Mesenchymal stem cell (in vitro differentiated cells and primary cell): Measurements from ENCODE around the gene SETD3.
A peak's percentile ranks its signal among the peaks of the same experiment; 100 is the strongest.

Source experiments
- DNase-seq: peaks from one replicate; pipeline ENCODE4 v3.0.0-alpha.2; 2013
- H2AFZ ChIP-seq: one replicate; pipeline ENCODE4 v1.6.1; 2013; ENCODE audit warnings: low read depth, mild to moderate bottlenecking, control low read depth, inconsistent platforms, low read length, moderate library complexity
- H2AK5ac ChIP-seq: 2 replicates; pipeline ENCODE4 v1.6.1; 2013; ENCODE audit warnings: low read length, moderate library complexity, mild to moderate bottlenecking, inconsistent platforms; ENCODE audit not compliant: severe bottlenecking
- H2BK120ac ChIP-seq: one replicate; pipeline ENCODE4 v1.6.1; 2013; ENCODE audit warnings: low read depth, mild to moderate bottlenecking, inconsistent platforms, low read length, moderate library complexity
- H2BK12ac ChIP-seq, 2 experiments: one replicate each; pipeline ENCODE4 v1.6.1; 2013; ENCODE audit warnings: inconsistent platforms in 2 of 2, low read length in 2 of 2, mild to moderate bottlenecking in 2 of 2, moderate library complexity in 2 of 2, control low read depth in 1 of 2
- H2BK15ac ChIP-seq: one replicate; pipeline ENCODE4 v1.6.1; 2013; ENCODE audit warnings: mild to moderate bottlenecking, low read depth, inconsistent platforms; ENCODE audit not compliant: poor library complexity, severe bottlenecking
- H2BK5ac ChIP-seq: 2 replicates; pipeline ENCODE4 v1.6.1; 2013; ENCODE audit warnings: low read depth, mild to moderate bottlenecking, low read length, control low read depth, inconsistent platforms; ENCODE audit not compliant: poor library complexity, severe bottlenecking
- H3K14ac ChIP-seq, 2 experiments: one replicate each; pipeline ENCODE4 v1.6.1; 2013; ENCODE audit warnings: inconsistent platforms in 2 of 2, low read length in 2 of 2, control low read depth in 1 of 2, mild to moderate bottlenecking in 1 of 2, moderate library complexity in 1 of 2
- H3K18ac ChIP-seq, 2 experiments: one replicate each; pipeline ENCODE4 v1.6.1; 2013; ENCODE audit warnings: inconsistent platforms in 2 of 2, low read length in 2 of 2, control low read depth in 1 of 2, low read depth in 1 of 2, mild to moderate bottlenecking in 1 of 2
- H3K23ac ChIP-seq, 2 experiments: one replicate each; pipeline ENCODE4 v1.6.1; 2013; ENCODE audit warnings: inconsistent platforms in 2 of 2, low read length in 2 of 2, mild to moderate bottlenecking in 2 of 2, moderate library complexity in 2 of 2, control low read depth in 1 of 2
- H3K27ac ChIP-seq: 2 replicates; pipeline ENCODE4 v1.5.1; 2013; ENCODE audit warnings: mild to moderate bottlenecking, moderate library complexity, low read length, control low read depth, inconsistent platforms; ENCODE audit not compliant: poor library complexity, severe bottlenecking
- H3K27me3 ChIP-seq, 2 experiments: 2 replicates each; pipeline versions ENCODE4 v1.6.1 to v1.7.0; 2013; ENCODE audit warnings: low read length in 2 of 2, mild to moderate bottlenecking in 2 of 2, moderate library complexity in 2 of 2, control low read depth in 1 of 2, inconsistent platforms in 1 of 2; ENCODE audit not compliant: control insufficient read depth in 1 of 2, insufficient read depth in 1 of 2
- H3K36me3 ChIP-seq, 2 experiments: 2 replicates each; pipeline versions ENCODE4 v1.6.1 to v1.7.0; 2013; ENCODE audit warnings: low read length in 2 of 2, control low read depth in 1 of 2, inconsistent platforms in 1 of 2, low read depth in 1 of 2, mild to moderate bottlenecking in 1 of 2; ENCODE audit not compliant: insufficient read depth in 2 of 2, control insufficient read depth in 1 of 2
- H3K4ac ChIP-seq, 2 experiments: one replicate each; pipeline ENCODE4 v1.6.1; 2013; ENCODE audit warnings: inconsistent platforms in 2 of 2, low read length in 2 of 2, mild to moderate bottlenecking in 2 of 2, moderate library complexity in 2 of 2, control low read depth in 1 of 2, low read depth in 1 of 2
- H3K4me1 ChIP-seq: 2 replicates; pipeline ENCODE4 v1.6.1; 2013; ENCODE audit warnings: low read depth, low read length, control low read depth; ENCODE audit not compliant: control insufficient read depth, insufficient read depth
- H3K4me2 ChIP-seq: 2 replicates; pipeline ENCODE4 v1.6.1; 2013; ENCODE audit warnings: low read length, mild to moderate bottlenecking, inconsistent platforms; ENCODE audit not compliant: poor library complexity, severe bottlenecking
- H3K4me3 ChIP-seq, 2 experiments: 2 replicates each; pipeline versions ENCODE4 v1.5.1 to v1.7.0; 2013; ENCODE audit warnings: low read length in 2 of 2, mild to moderate bottlenecking in 2 of 2, control low read depth in 1 of 2, low read depth in 1 of 2; ENCODE audit not compliant: insufficient read depth in 1 of 2
- H3K79me1 ChIP-seq: replicated peaks from 2 replicates; pipeline ENCODE4 v1.6.1; 2013; ENCODE audit warnings: mild to moderate bottlenecking, control low read depth, low read length, inconsistent platforms; ENCODE audit not compliant: poor library complexity, severe bottlenecking
- H3K9ac ChIP-seq: 2 replicates; pipeline ENCODE4 v1.7.0; 2013; ENCODE audit warnings: mild to moderate bottlenecking, low read length, moderate library complexity
- H3K9me3 ChIP-seq: 2 replicates; pipeline ENCODE4 v1.7.0; 2013; ENCODE audit warnings: mild to moderate bottlenecking, low read length; ENCODE audit not compliant: control insufficient read depth
- H4K8ac ChIP-seq: one replicate; pipeline ENCODE4 v1.6.1; 2013; ENCODE audit warnings: inconsistent platforms, mild to moderate bottlenecking, low read length, moderate library complexity
- H4K91ac ChIP-seq: one replicate; pipeline ENCODE4 v1.6.1; 2013; ENCODE audit warnings: mild to moderate bottlenecking, low read length, inconsistent platforms
- WGBS: methylation state at CpG from one replicate; pipeline ENCODE4 v1.1.7; 2013; ENCODE audit warnings: mixed read lengths; 5-methylcytosine and 5-hydroxymethylcytosine counted together

The SETD3 gene

DNA sequence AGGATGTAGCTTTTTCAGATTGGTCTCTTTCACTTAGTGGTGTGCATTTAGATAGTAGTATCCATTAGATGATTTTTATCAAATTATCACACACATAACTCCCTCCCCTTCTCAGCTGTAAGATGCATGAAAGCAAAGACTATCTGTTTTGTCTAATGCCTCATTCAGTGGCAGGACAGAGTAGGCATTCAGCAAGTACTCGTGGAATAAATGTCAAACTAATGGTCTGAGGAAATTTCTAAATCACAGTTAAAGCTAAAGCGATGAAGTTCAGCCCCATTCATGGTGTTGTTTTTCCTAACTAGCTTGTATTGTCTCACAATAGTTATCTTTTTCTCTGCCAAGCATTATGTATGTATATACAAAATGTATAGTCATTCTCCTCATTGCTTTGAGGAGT, 16.7 kb upstream of the SETD3 start:
- Histone ChIP-seq H2AK5ac (no peak overlapping the region), H2BK12ac (no peak overlapping the region), H3K23ac (no peak overlapping the region), H3K4ac (no peak overlapping the region), H2BK15ac (no peak overlapping the region), H2BK120ac (no peak overlapping the region), H2AFZ (no peak overlapping the region), H3K18ac (no peak overlapping the region), H3K36me3 (peaks cover 52 to 92% of the 10 kb centered on the region in 2 experiments), H2BK5ac (no peak overlapping the region), H4K8ac (no peak overlapping the region), H3K27me3 (no peaks in the 10 kb centered on the region), H4K91ac (no peak overlapping the region), H3K9ac (no peak overlapping the region), H3K4me1 (no peaks in the 10 kb centered on the region), H3K9me3 (no peaks in the 10 kb centered on the region), H3K27ac (no peak overlapping the region), H3K4me3 (no peak overlapping the region), H3K4me2 (no peak overlapping the region), H3K14ac (no peak overlapping the region), H3K79me1 (peaks cover 47% of the 10 kb centered on the region)
- no peak for DNase-seq
- WGBS = 100% methylated on average over 1 of the region's 2 CpGs

DNA sequence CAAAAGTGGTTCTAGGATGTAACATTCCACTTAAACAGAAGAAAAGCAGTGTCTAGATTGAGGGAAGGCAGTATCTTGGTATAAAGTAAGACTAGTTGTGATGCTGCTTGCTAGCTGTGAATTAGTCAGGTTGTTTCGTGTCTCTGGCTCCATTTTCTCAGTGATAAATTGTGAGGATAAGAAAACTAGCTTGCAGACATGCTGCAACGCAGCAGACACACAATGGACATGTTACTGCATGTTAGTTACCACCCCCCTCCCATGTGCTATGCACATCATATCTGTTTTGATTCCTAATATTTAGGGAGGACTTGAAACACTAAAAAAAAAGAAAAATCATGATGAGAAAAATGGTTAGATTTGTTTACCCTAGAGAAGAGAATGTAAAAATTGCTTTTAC, 3.4 kb upstream of the SETD3 start:
- WGBS = no CpG with 5 or more reads among the region's 2 CpGs
- peaks cover 4% of the 10 kb centered on the region for H3K4me1 ChIP-seq
- no peak for DNase-seq
- no peaks in the 10 kb centered on the region for H3K27me3 ChIP-seq
- H2BK12ac ChIP-seq = no peak overlapping the region
- no peak overlapping the region for H2BK5ac ChIP-seq
- no peaks in the 10 kb centered on the region for H3K79me1 ChIP-seq
- no peak overlapping the region for H2BK120ac ChIP-seq
- H2BK15ac ChIP-seq = no peak overlapping the region
- H3K27ac ChIP-seq = no peak overlapping the region
- no peak overlapping the region for H3K18ac ChIP-seq
- no peak overlapping the region for H3K4me3 ChIP-seq
- peak overlapping the region; percentile 0 for H3K9ac ChIP-seq
- no peak overlapping the region for H3K4ac ChIP-seq
- H4K8ac ChIP-seq = no peak overlapping the region
- H3K9me3 ChIP-seq = no peaks in the 10 kb centered on the region
- peaks cover 0 to 4% of the 10 kb centered on the region in 2 experiments for H3K36me3 ChIP-seq
- H3K4me2 ChIP-seq = no peak overlapping the region
- no peak overlapping the region for H3K23ac ChIP-seq
- H3K14ac ChIP-seq = no peak overlapping the region
- H2AFZ ChIP-seq = no peak overlapping the region
- no peak overlapping the region for H4K91ac ChIP-seq
- H2AK5ac ChIP-seq = no peak overlapping the region

- Histone ChIP-seq H3K4ac (peak overlapping the region; percentile 13 to 20), H2AFZ (peak overlapping the region; percentile 33), H3K9me3 (no peaks in the 10 kb centered on the region), H3K4me1 (peaks cover 7% of the 10 kb centered on the region), H2BK5ac (no peak overlapping the region), H2AK5ac (no peak overlapping the region), H3K4me3 (peak overlapping the region; percentile 83 to 89), H2BK120ac (peak overlapping the region; percentile 21), H3K4me2 (peak overlapping the region; percentile 87), H4K91ac (peak overlapping the region; percentile 53), H3K14ac (no peak overlapping the region), H3K27ac (peak overlapping the region; percentile 34), H2BK15ac (peak overlapping the region; percentile 74), H3K18ac (peak overlapping the region; percentile 37 to 81), H3K27me3 (no peaks in the 10 kb centered on the region), H2BK12ac (no peak overlapping the region), H3K36me3 (peaks cover 0 to 4% of the 10 kb centered on the region in 2 experiments), H3K23ac (peak overlapping the region in 1 of 2 experiments; percentile 83), H3K79me1 (no peaks in the 10 kb centered on the region), H3K9ac (peak overlapping the region; percentile 93), H4K8ac (peak overlapping the region; percentile 89)
- 1% methylated on average over 17 of the region's 17 CpGs for WGBS
- DNase-seq = peak; percentile 68
Measured at GRCh38 chr14:99481745-99482099, 1.1 kb upstream of the SETD3 start.

- Histone ChIP-seq H3K23ac (peak within 1 kb of the TSS; percentile 83 to 84), H3K79me1 (no peaks in the 10 kb centered on the region), H3K4me2 (peak within 1 kb of the TSS; percentile 97), H2AK5ac (no peak within 1 kb of the TSS), H3K14ac (peak within 1 kb of the TSS in 1 of 2 experiments; percentile 84), H3K18ac (peak within 1 kb of the TSS; percentile 81), H2AFZ (peak within 1 kb of the TSS; percentile 66), H3K36me3 (peaks cover 0 to 4% of the 10 kb centered on the region in 2 experiments), H3K9ac (peak within 1 kb of the TSS; percentile 93), H2BK120ac (peak within 1 kb of the TSS; percentile 21), H3K27me3 (no peaks in the 10 kb centered on the region), H4K8ac (peak within 1 kb of the TSS; percentile 89), H2BK15ac (peak within 1 kb of the TSS; percentile 74), H3K27ac (peak within 1 kb of the TSS; percentile 34), H2BK5ac (peak within 1 kb of the TSS; percentile 79), H3K9me3 (no peaks in the 10 kb centered on the region), H2BK12ac (peak within 1 kb of the TSS in 1 of 2 experiments; percentile 57), H3K4me3 (peak within 1 kb of the TSS; percentile 89 to 93), H3K4ac (peak within 1 kb of the TSS; percentile 41 to 67), H4K91ac (peak within 1 kb of the TSS; percentile 62), H3K4me1 (peaks cover 7% of the 10 kb centered on the region)
- peak; percentile 100 for DNase-seq
- under 1% methylated on average over 70 of the region's 82 CpGs for WGBS
Measured at GRCh38 chr14:99480917-99481744, 472 bp upstream of the SETD3 start, which contains the start of gene CCNK. CCNK (plus strand) TSS chr14:99481409; CDS start chr14:99492678, 11,269 bp downstream.
